ENCODE data around the gene FKBP5. TPM values are rescaled to one million over a fixed set of nuclear protein-coding genes. Genes with fewer than 3 reads are reported as not detected.

The FKBP5 gene
- total RNA-seq, 1 donor from 2014 or later = 4.6 TPM

GRCh38 chr6:35686436-35686835 is 2.3 kb downstream of the FKBP5 start:
- H3K4me3 ChIP-seq (ENCODE audit: insufficient read depth, low read depth, low read length) = no peak overlapping the region

GRCh38 chr6:35683267-35683666 is 5.4 kb downstream of the FKBP5 start:
- H3K9me3 ChIP-seq (ENCODE audit: insufficient read depth, low read depth, low read length) = no peaks in the 10 kb centered on the region
- no peak overlapping the region for H3K4me2 ChIP-seq (ENCODE audit: low read length)
- no peak overlapping the region for H3K27ac Mint-ChIP-seq (ENCODE audit: unreplicated experiment)
- FAIRE-seq (no peak), DNase-seq (ENCODE audit: low read depth) (no peak)
- no peaks in the 10 kb centered on the region for H3K9me3 Mint-ChIP-seq (ENCODE audit: unreplicated experiment)
- no peak overlapping the region for H3K4me3 Mint-ChIP-seq (ENCODE audit: unreplicated experiment)
- H3K27me3 ChIP-seq (ENCODE audit: insufficient read depth, low read length) = no peaks in the 10 kb centered on the region
- H3K4me1 ChIP-seq (ENCODE audit: insufficient read depth, low read length) = peaks cover 10% of the 10 kb centered on the region
- peaks cover 4% of the 10 kb centered on the region for H3K79me2 ChIP-seq (ENCODE audit: insufficient read depth, low read length)
- no peaks in the 10 kb centered on the region for H3K36me3 ChIP-seq (ENCODE audit: insufficient read depth, low read length)
- H2AFZ ChIP-seq (ENCODE audit: low read depth, low read length) = no peak overlapping the region
- H3K27ac ChIP-seq (ENCODE audit: low read depth, low read length) = no peak overlapping the region
- no peak for TF ChIP-seq CTCF (IDR thresholded peaks at IDR 0.05; ENCODE audit: insufficient read depth, low read depth, low read length)
- TF ChIP-seq EZH2 (IDR thresholded peaks at IDR 0.05; ENCODE audit: insufficient read depth, low read length) = no peak
- no peak overlapping the region for H3K4me3 ChIP-seq (ENCODE audit: insufficient read depth, low read depth, low read length)
- H3K27me3 Mint-ChIP-seq (ENCODE audit: low read depth, unreplicated experiment) = no peaks in the 10 kb centered on the region
- no peak overlapping the region for H3K9ac ChIP-seq (ENCODE audit: low read length)
- H3K4me1 Mint-ChIP-seq (ENCODE audit: low read depth, unreplicated experiment) = peaks cover 10% of the 10 kb centered on the region
- H4K20me1 ChIP-seq (ENCODE audit: insufficient read depth, low read length) = no peaks in the 10 kb centered on the region
- H3K36me3 Mint-ChIP-seq (ENCODE audit: low read depth, unreplicated experiment) = no peaks in the 10 kb centered on the region

More at GRCh38 chr6:35686436-35686835, 2.3 kb downstream of the FKBP5 start:
- peaks cover 1% of the 10 kb centered on the region for H3K79me2 ChIP-seq (ENCODE audit: insufficient read depth, low read length)
- H3K36me3 Mint-ChIP-seq (ENCODE audit: low read depth, unreplicated experiment) = no peaks in the 10 kb centered on the region
- no peak for FAIRE-seq
- H3K4me3 Mint-ChIP-seq (ENCODE audit: unreplicated experiment) = no peak overlapping the region
- no peak overlapping the region for H3K4me2 ChIP-seq (ENCODE audit: low read length)
- peaks cover 3% of the 10 kb centered on the region for H3K4me1 Mint-ChIP-seq (ENCODE audit: low read depth, unreplicated experiment)
- H3K9me3 Mint-ChIP-seq (ENCODE audit: unreplicated experiment) = no peaks in the 10 kb centered on the region
- H2AFZ ChIP-seq (ENCODE audit: low read depth, low read length) = no peak overlapping the region
- no peak overlapping the region for H3K9ac ChIP-seq (ENCODE audit: low read length)
- H3K4me1 ChIP-seq (ENCODE audit: insufficient read depth, low read length) = peaks cover 3% of the 10 kb centered on the region
- no peaks in the 10 kb centered on the region for H4K20me1 ChIP-seq (ENCODE audit: insufficient read depth, low read length)
- no peaks in the 10 kb centered on the region for H3K27me3 Mint-ChIP-seq (ENCODE audit: low read depth, unreplicated experiment)
- TF ChIP-seq EZH2 (IDR thresholded peaks at IDR 0.05; ENCODE audit: insufficient read depth, low read length) = no peak
- TF ChIP-seq CTCF (IDR thresholded peaks at IDR 0.05; ENCODE audit: insufficient read depth, low read depth, low read length) = no peak
- H3K36me3 ChIP-seq (ENCODE audit: insufficient read depth, low read length) = no peaks in the 10 kb centered on the region
- no peaks in the 10 kb centered on the region for H3K27me3 ChIP-seq (ENCODE audit: insufficient read depth, low read length)
- no peak overlapping the region for H3K27ac ChIP-seq (ENCODE audit: low read depth, low read length)
- DNase-seq (ENCODE audit: low read depth) = no peak
- no peaks in the 10 kb centered on the region for H3K9me3 ChIP-seq (ENCODE audit: insufficient read depth, low read depth, low read length)
- no peak overlapping the region for H3K27ac Mint-ChIP-seq (ENCODE audit: unreplicated experiment)

- no peaks in the 10 kb centered on the region for H3K9me3 ChIP-seq (ENCODE audit: insufficient read depth, low read depth, low read length)
- H3K9ac ChIP-seq (ENCODE audit: low read length) = no peak overlapping the region
- H3K27me3 ChIP-seq (ENCODE audit: insufficient read depth, low read length) = no peaks in the 10 kb centered on the region
- Mint-ChIP-seq H3K4me3 (ENCODE audit: unreplicated experiment) (no peak overlapping the region), H3K27me3 (ENCODE audit: low read depth, unreplicated experiment) (no peaks in the 10 kb centered on the region), H3K9me3 (ENCODE audit: unreplicated experiment) (no peaks in the 10 kb centered on the region), H3K27ac (ENCODE audit: unreplicated experiment) (no peak overlapping the region), H3K4me1 (ENCODE audit: low read depth, unreplicated experiment) (peaks cover 14% of the 10 kb centered on the region), H3K36me3 (ENCODE audit: low read depth, unreplicated experiment) (no peaks in the 10 kb centered on the region)
- peaks cover 11% of the 10 kb centered on the region for H3K4me1 ChIP-seq (ENCODE audit: insufficient read depth, low read length)
- H3K36me3 ChIP-seq (ENCODE audit: insufficient read depth, low read length) = no peaks in the 10 kb centered on the region
- H3K4me3 ChIP-seq (ENCODE audit: insufficient read depth, low read depth, low read length) = no peak overlapping the region
- H3K4me2 ChIP-seq (ENCODE audit: low read length) = no peak overlapping the region
- H3K79me2 ChIP-seq (ENCODE audit: insufficient read depth, low read length) = peaks cover 4% of the 10 kb centered on the region
- no peak overlapping the region for H3K27ac ChIP-seq (ENCODE audit: low read depth, low read length)
- no peak overlapping the region for H2AFZ ChIP-seq (ENCODE audit: low read depth, low read length)
- H4K20me1 ChIP-seq (ENCODE audit: insufficient read depth, low read length) = no peaks in the 10 kb centered on the region
- DNase-seq (ENCODE audit: low read depth) (no peak), FAIRE-seq (no peak)
- no peak for TF ChIP-seq EZH2 (IDR thresholded peaks at IDR 0.05; ENCODE audit: insufficient read depth, low read length)
- TF ChIP-seq CTCF (IDR thresholded peaks at IDR 0.05; ENCODE audit: insufficient read depth, low read depth, low read length) = no peak
These were observed 7.4 kb downstream of the FKBP5 start for GRCh38 chr6:35681298-35681697.

All from astrocyte (in vitro differentiated cells and primary cell).